Nephron progenitor cell (in vitro differentiated cells): ENCODE results near the gene SHISA8.

Source experiments
- DNase-seq: peaks from one replicate; pipeline ENCODE4 v3.0.0; 2021
- H3K27ac Mint-ChIP-seq: 2 replicates; pipeline ENCODE4 v1.8.0; 2021; ENCODE audit warnings: mild to moderate bottlenecking, moderate library complexity, mixed read lengths
- H3K27me3 Mint-ChIP-seq: 2 replicates; pipeline ENCODE4 v1.8.0; 2021; ENCODE audit warnings: mild to moderate bottlenecking, low read depth, mixed read lengths; ENCODE audit not compliant: poor library complexity
- H3K36me3 Mint-ChIP-seq: 2 replicates; pipeline ENCODE4 v1.8.0; 2021; ENCODE audit warnings: low read depth, mixed read lengths
- H3K4me1 Mint-ChIP-seq: 2 replicates; pipeline ENCODE4 v1.8.0; 2021; ENCODE audit warnings: mixed read lengths
- H3K4me3 Mint-ChIP-seq: 2 replicates; pipeline ENCODE4 v1.8.0; 2021; ENCODE audit warnings: mild to moderate bottlenecking, moderate library complexity, mixed read lengths
- H3K9me3 Mint-ChIP-seq: 2 replicates; pipeline ENCODE4 v1.8.0; 2021; ENCODE audit warnings: mild to moderate bottlenecking, moderate library complexity, mixed read lengths
- CTCF ChIP-seq: fragments of 200-600 bp; sonication (generic); IDR thresholded peaks from 2 replicates; pipeline ENCODE4 v1.5.0; 2021; ENCODE audit warnings: antibody characterized with exemption

Gene SHISA8

DNA sequence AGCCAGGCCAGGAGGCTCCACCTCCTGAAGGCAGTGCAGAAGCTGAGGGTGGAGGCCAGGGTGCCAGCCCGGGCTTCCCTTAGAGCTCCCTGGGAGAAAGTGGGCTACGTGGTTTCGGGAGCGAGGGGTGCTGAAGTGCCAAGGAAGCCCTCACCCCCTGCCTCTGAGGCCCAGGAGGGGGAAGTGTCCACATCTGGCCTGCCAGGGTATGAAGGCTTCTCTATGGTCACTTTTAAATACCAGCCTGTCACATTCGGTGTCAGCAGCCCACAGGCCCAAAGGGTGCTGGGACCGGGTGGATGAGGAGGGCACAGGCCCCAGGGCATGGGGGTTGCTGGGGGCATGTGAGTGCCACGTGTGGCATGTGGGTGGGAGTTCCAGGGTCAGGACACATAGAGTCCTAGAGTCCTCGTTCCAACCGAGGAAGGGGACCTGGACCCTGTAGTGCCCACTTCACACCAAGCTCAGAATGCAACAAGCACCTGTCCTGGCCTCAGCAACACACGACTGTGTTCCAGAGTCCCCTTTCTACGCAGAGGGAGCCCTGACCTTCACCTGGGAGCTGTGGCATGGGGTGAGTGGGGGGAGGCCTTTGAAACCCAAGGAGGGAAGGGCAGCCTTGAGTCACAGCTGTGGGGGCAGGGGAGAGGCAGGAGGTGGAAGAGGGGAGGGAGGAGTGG lies 1.7 kb downstream of the SHISA8 start:
- Mint-ChIP-seq H3K27me3 (peaks cover 81% of the 10 kb centered on the region), H3K9me3 (no peaks in the 10 kb centered on the region), H3K4me3 (peak overlapping the region; percentile 78)

GRCh38 chr22:41912338-41913039 lies 2.4 kb downstream of the SHISA8 start:
- Mint-ChIP-seq H3K9me3 (no peaks in the 10 kb centered on the region), H3K27me3 (peaks cover 74% of the 10 kb centered on the region), H3K4me3 (peak overlapping the region; percentile 78), H3K27ac (no peak overlapping the region), H3K36me3 (no peaks in the 10 kb centered on the region), H3K4me1 (peaks cover 47% of the 10 kb centered on the region)
- TF ChIP-seq CTCF, result no peak
- DNase-seq, result no peak

More for the DNA sequence above, 1.7 kb downstream of the SHISA8 start:
- no peaks in the 10 kb centered on the region for H3K36me3 Mint-ChIP-seq
- no peak overlapping the region for H3K27ac Mint-ChIP-seq
- DNase-seq, result no peak
- no peak for TF ChIP-seq CTCF
- peaks cover 47% of the 10 kb centered on the region for H3K4me1 Mint-ChIP-seq

DNA sequence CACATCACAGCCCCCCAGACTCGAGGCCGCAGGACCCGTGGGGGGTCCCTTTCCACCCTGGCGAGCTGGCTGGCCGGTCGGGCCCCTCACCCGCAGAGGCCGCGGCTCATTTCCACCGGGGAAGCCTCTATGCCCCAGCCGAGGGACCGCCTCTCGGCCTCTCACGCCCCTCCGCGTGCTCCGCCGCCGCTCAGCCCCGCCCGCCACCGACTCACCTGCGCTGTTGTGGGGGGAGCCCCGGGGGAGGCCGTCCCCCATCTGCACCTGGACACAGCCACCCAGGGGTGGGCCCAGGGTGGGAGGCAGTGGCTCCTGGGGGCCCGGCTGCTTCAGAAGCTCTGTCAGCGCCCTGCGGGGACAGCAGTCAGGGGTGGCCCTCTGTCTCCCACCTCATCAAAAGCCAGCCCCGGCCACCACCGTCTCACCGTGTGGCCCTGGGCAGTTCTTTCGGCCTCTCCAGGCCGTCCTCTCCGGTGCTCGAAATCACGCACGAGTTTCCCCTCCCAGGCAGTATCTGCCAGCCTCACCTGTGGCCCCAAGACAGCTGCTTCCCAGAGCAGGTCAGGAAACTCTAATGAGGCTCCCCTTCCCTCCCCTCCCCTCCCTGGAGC lies 3.8 kb downstream of the SHISA8 start:
- no peak overlapping the region for H3K27ac Mint-ChIP-seq
- H3K36me3 Mint-ChIP-seq, result no peaks in the 10 kb centered on the region
- H3K27me3 Mint-ChIP-seq, result peaks cover 61% of the 10 kb centered on the region
- H3K4me3 Mint-ChIP-seq, result peak overlapping the region; percentile 69
- TF ChIP-seq CTCF, result no peak
- no peaks in the 10 kb centered on the region for H3K9me3 Mint-ChIP-seq
- H3K4me1 Mint-ChIP-seq, result peaks cover 36% of the 10 kb centered on the region
- no peak for DNase-seq

- DNase-seq, result peak; percentile 72
- Mint-ChIP-seq H3K27me3 (peaks cover 53% of the 10 kb centered on the region), H3K9me3 (no peaks in the 10 kb centered on the region), H3K4me1 (peaks cover 30% of the 10 kb centered on the region), H3K4me3 (no peak overlapping the region), H3K27ac (no peak overlapping the region), H3K36me3 (peaks cover 7% of the 10 kb centered on the region)
- no peak for TF ChIP-seq CTCF
These were observed 4.5 kb downstream of the SHISA8 start for GRCh38 chr22:41910050-41911000.

GRCh38 chr22:41909310-41910049 lies 5.4 kb downstream of the SHISA8 start:
- H3K4me3 Mint-ChIP-seq, result no peak overlapping the region
- H3K9me3 Mint-ChIP-seq, result no peaks in the 10 kb centered on the region
- peaks cover 50% of the 10 kb centered on the region for H3K27me3 Mint-ChIP-seq
- no peak for DNase-seq
- peaks cover 30% of the 10 kb centered on the region for H3K4me1 Mint-ChIP-seq
- H3K27ac Mint-ChIP-seq, result no peak overlapping the region
- H3K36me3 Mint-ChIP-seq, result peaks cover 7% of the 10 kb centered on the region
- no peak for TF ChIP-seq CTCF
